HUES6 (cell line): ENCODE measurements around the gene PCDHGB7.
A peak's percentile ranks its signal among the peaks of the same experiment; 100 is the strongest.
"Not testable (repeated sequence)": the region's sequence is repeated elsewhere in the genome, so short reads cannot be mapped to it uniquely, and the experiment has no call there.

Experiments used
- H3K27ac ChIP-seq: 2 replicates; pipeline ENCODE4 v1.7.0; 2013; ENCODE audit warnings: low read depth, mild to moderate bottlenecking, low read length, inconsistent platforms
- H3K27me3 ChIP-seq: 2 replicates; pipeline ENCODE4 v1.6.1; 2013; ENCODE audit warnings: low read length; ENCODE audit not compliant: control insufficient read depth, insufficient read depth
- H3K36me3 ChIP-seq: 2 replicates; pipeline ENCODE4 v1.6.1; 2013; ENCODE audit warnings: low read length; ENCODE audit not compliant: control insufficient read depth, insufficient read depth
- H3K4me1 ChIP-seq: 2 replicates; pipeline ENCODE4 v1.6.1; 2013; ENCODE audit warnings: low read length; ENCODE audit not compliant: control insufficient read depth, insufficient read depth
- H3K4me3 ChIP-seq: 2 replicates; pipeline ENCODE4 v1.5.1; 2013; ENCODE audit warnings: low read depth, low read length
- H3K9ac ChIP-seq: one replicate; pipeline ENCODE4 v1.6.1; 2013; ENCODE audit warnings: mild to moderate bottlenecking, low read length
- H3K9me3 ChIP-seq: 2 replicates; pipeline ENCODE4 v1.6.1; 2013; ENCODE audit warnings: low read depth, low read length; ENCODE audit not compliant: control insufficient read depth, insufficient read depth

The PCDHGB7 gene

DNA sequence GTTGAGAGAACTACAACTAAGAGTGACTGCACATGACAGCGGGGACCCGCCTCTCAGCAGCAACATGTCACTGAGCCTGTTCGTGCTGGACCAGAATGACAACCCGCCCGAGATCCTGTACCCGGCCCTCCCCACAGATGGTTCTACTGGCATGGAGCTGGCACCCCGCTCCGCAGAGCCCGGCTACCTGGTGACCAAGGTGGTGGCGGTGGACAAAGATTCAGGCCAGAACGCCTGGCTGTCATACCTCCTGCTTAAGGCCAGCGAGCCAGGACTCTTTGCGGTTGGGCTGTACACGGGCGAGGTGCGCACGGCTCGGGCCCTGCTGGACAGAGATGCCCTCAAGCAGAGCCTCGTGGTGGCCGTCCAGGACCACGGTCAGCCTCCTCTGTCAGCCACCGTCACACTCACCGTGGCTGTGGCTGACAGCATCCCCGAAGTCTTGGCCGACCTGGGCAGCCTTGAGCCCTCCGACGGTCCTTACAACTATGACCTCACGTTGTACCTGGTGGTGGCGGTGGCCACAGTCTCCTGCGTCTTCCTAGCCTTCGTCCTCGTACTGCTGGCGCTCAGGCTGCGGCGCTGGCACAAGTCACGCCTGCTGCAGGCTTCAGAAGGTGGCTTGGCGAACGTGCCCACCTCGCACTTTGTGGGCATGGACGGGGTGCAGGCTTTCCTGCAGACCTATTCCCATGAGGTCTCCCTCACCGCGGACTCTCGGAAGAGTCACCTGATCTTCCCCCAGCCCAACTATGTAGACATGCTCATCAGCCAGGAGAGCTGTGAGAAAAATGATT is 32.8 kb upstream of the PCDHGB7 start:
- Histone ChIP-seq H3K9me3 (peaks cover 48% of the 10 kb centered on the region), H3K27me3 (peaks cover 19% of the 10 kb centered on the region), H3K27ac (no peak overlapping the region), H3K4me1 (no peaks in the 10 kb centered on the region), H3K9ac (no peak overlapping the region), H3K36me3 (peaks cover 6% of the 10 kb centered on the region; the same call in 1 of the 2 replicates), H3K4me3 (no peak overlapping the region)

- Histone ChIP-seq H3K9me3 (peaks cover 70% of the 10 kb centered on the region), H3K27me3 (peaks cover 19% of the 10 kb centered on the region), H3K36me3 (peaks cover 22% of the 10 kb centered on the region), H3K4me3 (peak within 1 kb of the TSS; percentile 57), H3K9ac (peak within 1 kb of the TSS; percentile 49)
- not testable (repeated sequence) for H3K4me1 ChIP-seq, H3K27ac ChIP-seq
These were observed 29.7 kb upstream of the PCDHGB7 start, which contains the start of gene PCDHGB4 for GRCh38 chr5:141387557-141388311. Gene PCDHGB4, plus strand, starts transcription at chr5:141387698. Its CDS starts 187 bp downstream, at chr5:141387885.

GRCh38 chr5:141388661-141389060 is 28.8 kb upstream of the PCDHGB7 start:
- peak overlapping the region; percentile 35 for H3K4me3 ChIP-seq
- peaks cover 72% of the 10 kb centered on the region for H3K9me3 ChIP-seq
- H3K36me3 ChIP-seq = peaks cover 31% of the 10 kb centered on the region

GRCh38 chr5:141389153-141390042 is 28.1 kb upstream of the PCDHGB7 start:
- Histone ChIP-seq H3K4me1 (no peaks in the 10 kb centered on the region), H3K36me3 (peaks cover 36% of the 10 kb centered on the region), H3K27ac (no peak overlapping the region), H3K27me3 (peaks cover 7% of the 10 kb centered on the region; the same call in 1 of the 2 replicates), H3K9me3 (peaks cover 72% of the 10 kb centered on the region), H3K9ac (no peak overlapping the region), H3K4me3 (0 out of 2 replicates have a peak overlapping the region, but pooled peaks have one; percentile 11)

More at GRCh38 chr5:141388661-141389060, 28.8 kb upstream of the PCDHGB7 start:
- no peak overlapping the region for H3K9ac ChIP-seq
- H3K4me1 ChIP-seq = no peaks in the 10 kb centered on the region
- no peak overlapping the region for H3K27ac ChIP-seq
- H3K27me3 ChIP-seq = peaks cover 12% of the 10 kb centered on the region

DNA sequence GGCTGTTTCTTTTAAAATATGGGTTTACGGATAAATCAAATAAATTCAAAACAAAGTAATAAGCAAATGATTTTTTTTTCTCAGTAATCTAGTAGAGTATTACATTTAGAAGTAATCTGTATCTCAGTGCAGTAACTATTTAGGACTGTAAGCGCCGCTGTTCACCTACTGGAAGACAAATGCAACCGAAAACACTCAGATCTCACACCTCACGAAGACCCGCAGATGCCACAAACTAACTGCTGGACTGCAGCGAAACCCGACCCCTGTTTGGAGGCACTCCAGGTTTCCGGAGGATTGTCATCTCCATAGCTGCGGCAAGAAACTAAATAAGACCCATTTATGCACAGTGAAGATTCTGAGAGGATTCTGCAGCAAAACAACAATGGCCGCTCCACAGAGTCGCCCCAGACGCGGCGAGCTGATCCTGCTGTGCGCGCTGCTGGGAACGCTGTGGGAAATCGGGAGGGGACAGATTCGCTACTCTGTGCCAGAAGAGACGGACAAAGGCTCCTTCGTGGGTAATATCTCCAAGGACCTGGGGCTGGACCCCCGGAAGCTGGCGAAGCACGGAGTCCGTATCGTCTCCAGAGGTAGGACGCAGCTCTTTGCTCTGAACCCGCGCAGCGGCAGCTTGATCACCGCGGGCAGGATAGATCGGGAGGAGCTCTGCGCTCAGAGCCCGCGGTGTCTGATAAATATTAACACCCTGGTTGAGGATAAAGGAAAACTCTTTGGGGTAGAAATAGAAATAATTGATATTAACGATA is 24.9 kb upstream of the PCDHGB7 start, which contains the start of gene PCDHGA8:
PCDHGA8 (plus strand) TSS at position 205 of the 770 bp plus-strand sequence; CDS start at position 386, 181 bp downstream.
- H3K9ac ChIP-seq = no peak within 1 kb of the TSS
- H3K27ac ChIP-seq = no peak within 1 kb of the TSS
- H3K36me3 ChIP-seq = peaks cover 36% of the 10 kb centered on the region
- H3K9me3 ChIP-seq = peaks cover 77% of the 10 kb centered on the region
- H3K4me1 ChIP-seq = no peaks in the 10 kb centered on the region
- peaks cover 7% of the 10 kb centered on the region; the same call in 1 of the 2 replicates for H3K27me3 ChIP-seq
- no peak within 1 kb of the TSS for H3K4me3 ChIP-seq

DNA sequence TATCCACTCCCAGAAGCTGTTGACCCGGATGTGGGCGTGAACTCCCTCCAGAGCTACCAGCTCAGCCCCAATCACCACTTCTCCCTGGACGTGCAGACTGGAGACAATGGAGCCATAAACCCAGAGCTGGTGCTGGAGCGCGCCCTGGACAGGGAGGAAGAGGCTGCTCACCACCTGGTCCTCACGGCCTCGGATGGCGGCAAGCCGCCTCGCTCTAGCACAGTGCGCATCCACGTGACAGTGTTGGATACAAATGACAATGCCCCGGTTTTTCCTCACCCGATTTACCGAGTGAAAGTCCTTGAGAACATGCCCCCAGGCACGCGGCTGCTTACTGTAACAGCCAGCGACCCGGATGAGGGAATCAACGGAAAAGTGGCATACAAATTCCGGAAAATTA is 24.2 kb upstream of the PCDHGB7 start:
- Histone ChIP-seq H3K4me3 (no peak overlapping the region), H3K27ac (no peak overlapping the region), H3K4me1 (no peaks in the 10 kb centered on the region), H3K36me3 (peaks cover 35% of the 10 kb centered on the region), H3K9ac (no peak overlapping the region), H3K9me3 (peaks cover 78% of the 10 kb centered on the region), H3K27me3 (peaks cover 4% of the 10 kb centered on the region; the same call in 1 of the 2 replicates)

- not testable (repeated sequence) for H3K4me1 ChIP-seq, H3K27me3 ChIP-seq, H3K9ac ChIP-seq, H3K4me3 ChIP-seq, H3K27ac ChIP-seq
- H3K36me3 ChIP-seq = peaks cover 33% of the 10 kb centered on the region
- peaks cover 78% of the 10 kb centered on the region for H3K9me3 ChIP-seq
These were observed 22.9 kb upstream of the PCDHGB7 start for GRCh38 chr5:141394401-141395187.

DNA sequence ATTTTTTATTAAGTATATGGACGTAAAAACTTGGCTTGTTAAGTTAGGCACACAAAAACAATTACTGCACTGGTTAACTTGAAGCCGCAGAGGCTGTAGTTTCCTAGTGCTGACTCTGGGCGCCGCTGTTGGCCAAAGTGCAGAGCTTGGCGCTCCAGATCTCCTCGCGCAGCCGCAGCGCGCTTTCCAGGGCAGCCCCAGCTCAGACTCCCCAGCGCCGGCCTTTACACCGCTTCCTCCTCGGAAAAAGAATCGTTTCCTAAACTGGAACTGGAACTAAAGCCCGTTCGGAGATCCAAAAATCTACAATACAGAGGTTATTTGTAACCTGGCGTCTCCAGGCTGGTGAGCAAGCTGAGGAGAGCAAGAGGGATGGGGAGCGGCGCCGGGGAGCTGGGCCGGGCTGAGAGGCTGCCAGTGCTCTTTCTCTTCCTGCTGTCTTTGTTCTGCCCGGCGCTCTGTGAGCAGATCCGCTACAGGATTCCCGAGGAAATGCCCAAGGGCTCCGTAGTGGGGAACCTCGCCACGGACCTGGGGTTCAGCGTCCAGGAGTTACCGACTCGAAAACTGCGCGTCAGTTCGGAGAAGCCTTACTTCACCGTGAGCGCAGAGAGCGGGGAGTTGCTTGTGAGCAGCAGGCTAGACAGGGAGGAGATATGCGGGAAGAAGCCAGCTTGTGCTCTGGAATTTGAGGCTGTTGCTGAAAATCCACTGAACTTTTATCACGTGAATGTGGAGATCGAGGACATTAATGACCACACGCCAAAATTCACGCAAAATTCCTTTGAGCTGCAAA is 19.5 kb upstream of the PCDHGB7 start, which contains the start of gene PCDHGB5:
PCDHGB5 (plus strand) TSS at position 192 of the 796 bp plus-strand sequence; CDS start at position 373, 181 bp downstream.
- H3K4me1 ChIP-seq, H3K27ac ChIP-seq, H3K27me3 ChIP-seq, H3K9ac ChIP-seq: not testable (repeated sequence)
- Histone ChIP-seq H3K4me3 (peak within 1 kb of the TSS; percentile 40; the same call in 1 of the 2 replicates), H3K9me3 (peaks cover 68% of the 10 kb centered on the region), H3K36me3 (peaks cover 14% of the 10 kb centered on the region)

DNA sequence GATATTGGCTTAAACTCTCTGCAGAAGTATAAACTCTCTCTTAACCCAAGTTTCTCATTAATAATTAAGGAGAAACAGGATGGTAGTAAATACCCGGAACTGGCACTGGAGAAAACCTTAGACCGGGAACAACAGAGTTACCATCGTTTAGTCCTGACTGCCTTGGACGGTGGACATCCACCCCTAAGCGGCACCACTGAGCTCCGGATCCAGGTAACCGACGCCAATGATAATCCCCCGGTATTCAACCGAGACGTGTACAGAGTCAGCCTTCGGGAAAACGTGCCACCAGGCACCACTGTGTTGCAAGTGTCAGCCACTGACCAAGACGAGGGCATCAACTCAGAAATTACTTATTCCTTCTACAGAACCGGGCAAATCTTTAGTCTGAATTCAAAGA is 18.9 kb upstream of the PCDHGB7 start:
- Histone ChIP-seq H3K27me3 (no peaks in the 10 kb centered on the region), H3K9ac (no peak overlapping the region), H3K27ac (no peak overlapping the region), H3K9me3 (peaks cover 67% of the 10 kb centered on the region), H3K36me3 (peaks cover 8% of the 10 kb centered on the region), H3K4me3 (no peak overlapping the region), H3K4me1 (no peaks in the 10 kb centered on the region)
